Activated CD4-positive, alpha-beta T cell treated with anti-CD3 and anti-CD28 coated beads for 4 hours (primary cell): ENCODE measurements around the gene PHF8.

ENCODE experiments used
- DNase-seq, 2 donors: peaks; one replicate each; pipeline ENCODE4 v3.0.0-alpha.2; 2020

The PHF8 gene

GRCh38 chrX:54012830-54013500, 31.3 kb downstream of the PHF8 start:
- no peak for DNase-seq

- DNase-seq = no peak
These were observed 36.6 kb downstream of the PHF8 start for GRCh38 chrX:54007682-54008081.

GRCh38 chrX:53997724-53998123, 46.5 kb downstream of the PHF8 start:
- no peak for DNase-seq

GRCh38 chrX:53992589-53992988, 51.7 kb downstream of the PHF8 start:
- DNase-seq = no peak

GRCh38 chrX:53990171-53990570, 54.1 kb downstream of the PHF8 start:
- no peak for DNase-seq

- DNase-seq = no peak
These were observed 59.4 kb downstream of the PHF8 start for GRCh38 chrX:53984895-53985294.

GRCh38 chrX:53974529-53974928, 69.7 kb downstream of the PHF8 start:
- no peak for DNase-seq

- DNase-seq = no peak
These were observed 74.7 kb downstream of the PHF8 start for GRCh38 chrX:53969540-53969939.

GRCh38 chrX:53950130-53950733, 94.0 kb downstream of the PHF8 start:
- DNase-seq = no peak

- DNase-seq = no peak
These were observed 104.1 kb downstream of the PHF8 start for GRCh38 chrX:53940180-53940579.

- DNase-seq = no peak
These were observed 105.1 kb downstream of the PHF8 start for GRCh38 chrX:53939127-53939526.

- no peak for DNase-seq
These were observed 113.5 kb downstream of the PHF8 start for GRCh38 chrX:53930515-53931380.

- DNase-seq = no peak
These were observed 118.2 kb downstream of the PHF8 start for GRCh38 chrX:53926030-53926429.

- DNase-seq = no peak
These were observed 125.6 kb downstream of the PHF8 start for GRCh38 chrX:53918702-53919101.

GRCh38 chrX:53900623-53901022, 143.7 kb downstream of the PHF8 start:
- DNase-seq = no peak

GRCh38 chrX:53895270-53895669, 149.0 kb downstream of the PHF8 start:
- DNase-seq = no peak
